Heart left ventricle (tissue), 13 donors: ENCODE measurements around the gene COL6A2.

Experiments
- CTCF ChIP-seq, 12 donors: fragments of 200-600 bp; sonication (generic) in 4 of 12; IDR thresholded peaks; one replicate each; pipeline versions ENCODE4 v1.5.0 to v1.8.0; 2018 to 2022; ENCODE audit warnings: antibody characterized with exemption in 12 of 12, mild to moderate bottlenecking in 5 of 12
- POLR2A ChIP-seq, 2 donors: fragments of 450-650 bp; IDR thresholded peaks; one replicate each; pipeline ENCODE4 v1.6.1; 2017; ENCODE audit warnings: antibody characterized with exemption in 2 of 2, mild to moderate bottlenecking in 2 of 2, moderate library complexity in 2 of 2
- donor health status: ischemic (EF 13 %, LVEDD 7.1; RV severe dilation, severe dysfunction).
- donor health status: DM: no; HTN: yes; CAD: no.
- donor health status: DM: no; HTN: no; CAD: no.
- donor health status: ischemic (EF 25% LVEDD 6.9; RV normal size, moderate dysfunction).
- donor health status: ischemic (EF 25% LVEDD 5.7; RV mildly dilated, moderate dysfunction).
- donor health status: ischemic (EF 35%, LVEDD 5.7; RV mildly dilated, moderate dysfunction).
- donor health status: nonischemic (EF 11% LVEDD 7.7; RV severe dilation, severe dysfunction).
- donor health status: DM: yes; HTN: yes; CAD: no.
- donor health status: PGD.
- donor health status: ischemic (EF 29% LVEDD 5.4; RV normal size, mild dysfunction).
- donor health status: nonischemic (EF 23%, LVEDD 6.1; RV moderate dilation, normal function).

GRCh38 chr21:46129846-46130651 is 32.1 kb downstream of the COL6A2 start:
- TF ChIP-seq CTCF (IDR thresholded peaks at IDR 0.05) (no peak), POLR2A (IDR thresholded peaks at IDR 0.05) (no peak)
